PC-9 (cell line): ENCODE data around the gene FFAR2.

Source experiments
- CTCF ChIP-seq: fragments of 200-600 bp; sonication (generic); conservative IDR thresholded peaks from 2 replicates; pipeline ENCODE4 v1.6.1; 2017; ENCODE audit warnings: mixed run types, antibody characterized with exemption, mild to moderate bottlenecking, moderate library complexity
- EZH2 ChIP-seq: fragments of 200-600 bp; sonication (generic); IDR thresholded peaks from 2 replicates; pipeline ENCODE4 v1.8.0; 2017; ENCODE audit warnings: antibody characterized with exemption, low read depth

GRCh38 chr19:35431145-35431807 lies 16.8 kb upstream of the FFAR2 start:
- TF ChIP-seq CTCF (no peak), EZH2 (no peak)
